Omental fat pad (tissue), 4 donors: ENCODE measurements around the gene SLC38A4. TPM values are rescaled to one million over a fixed set of nuclear protein-coding genes. Genes with fewer than 3 reads are reported as not detected.

Experiments used
- ATAC-seq: fragments of 150-250 bp; one replicate; pipeline ENCODE4 v1.9.1; 2016; ENCODE audit warnings: mild to moderate bottlenecking, moderate library complexity; ENCODE audit not compliant: low FRiP score
- DNase-seq: peaks from one replicate; pipeline ENCODE4 v3.0.0-alpha.2; 2019; ENCODE audit warnings: low spot score
- total RNA-seq, 4 donors: library from RNA; depleted of rRNA; stranded (reverse); fragments of >200 nt; gene quantifications; one replicate each; pipeline ENCODE4 v1.1.0, GENCODE V29; 2016
- TF ChIP-seq, protein P1 (sequence below), 3 donors: fragments of 450-650 bp; IDR thresholded peaks; one replicate each; pipeline ENCODE4 v1.5.1; 2016 to 2017; ENCODE audit warnings: antibody characterized with exemption in 3 of 3, mild to moderate bottlenecking in 3 of 3, moderate library complexity in 2 of 3

Gene SLC38A4
- total RNA-seq, 4 donors from 2014 or later = 0.31 to 0.46 TPM; not detected in 2

DNA sequence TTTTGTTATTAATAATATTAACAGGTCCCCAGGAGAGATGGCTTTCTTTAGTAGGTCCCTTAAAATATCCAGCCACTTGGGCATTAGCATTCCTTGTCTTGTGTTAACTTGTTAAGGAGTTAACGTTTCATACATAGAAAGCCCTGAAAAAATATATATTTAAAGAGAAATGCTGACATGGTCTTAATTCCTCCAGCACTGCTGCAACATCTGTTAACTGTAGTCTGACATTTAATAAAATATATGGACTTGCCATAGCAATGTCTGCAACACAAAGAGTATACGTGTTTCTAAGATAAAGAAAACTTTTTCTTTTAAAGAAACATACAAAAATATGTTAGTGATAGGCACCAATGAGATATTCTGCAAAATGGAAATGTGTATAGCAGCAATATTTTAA is 10.0 kb downstream of the SLC38A4 start:
- DNase-seq (no peak), ATAC-seq (no peak)
- TF ChIP-seq, protein P1, sequence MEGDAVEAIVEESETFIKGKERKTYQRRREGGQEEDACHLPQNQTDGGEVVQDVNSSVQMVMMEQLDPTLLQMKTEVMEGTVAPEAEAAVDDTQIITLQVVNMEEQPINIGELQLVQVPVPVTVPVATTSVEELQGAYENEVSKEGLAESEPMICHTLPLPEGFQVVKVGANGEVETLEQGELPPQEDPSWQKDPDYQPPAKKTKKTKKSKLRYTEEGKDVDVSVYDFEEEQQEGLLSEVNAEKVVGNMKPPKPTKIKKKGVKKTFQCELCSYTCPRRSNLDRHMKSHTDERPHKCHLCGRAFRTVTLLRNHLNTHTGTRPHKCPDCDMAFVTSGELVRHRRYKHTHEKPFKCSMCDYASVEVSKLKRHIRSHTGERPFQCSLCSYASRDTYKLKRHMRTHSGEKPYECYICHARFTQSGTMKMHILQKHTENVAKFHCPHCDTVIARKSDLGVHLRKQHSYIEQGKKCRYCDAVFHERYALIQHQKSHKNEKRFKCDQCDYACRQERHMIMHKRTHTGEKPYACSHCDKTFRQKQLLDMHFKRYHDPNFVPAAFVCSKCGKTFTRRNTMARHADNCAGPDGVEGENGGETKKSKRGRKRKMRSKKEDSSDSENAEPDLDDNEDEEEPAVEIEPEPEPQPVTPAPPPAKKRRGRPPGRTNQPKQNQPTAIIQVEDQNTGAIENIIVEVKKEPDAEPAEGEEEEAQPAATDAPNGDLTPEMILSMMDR (IDR thresholded peaks at IDR 0.05) = no peak

DNA sequence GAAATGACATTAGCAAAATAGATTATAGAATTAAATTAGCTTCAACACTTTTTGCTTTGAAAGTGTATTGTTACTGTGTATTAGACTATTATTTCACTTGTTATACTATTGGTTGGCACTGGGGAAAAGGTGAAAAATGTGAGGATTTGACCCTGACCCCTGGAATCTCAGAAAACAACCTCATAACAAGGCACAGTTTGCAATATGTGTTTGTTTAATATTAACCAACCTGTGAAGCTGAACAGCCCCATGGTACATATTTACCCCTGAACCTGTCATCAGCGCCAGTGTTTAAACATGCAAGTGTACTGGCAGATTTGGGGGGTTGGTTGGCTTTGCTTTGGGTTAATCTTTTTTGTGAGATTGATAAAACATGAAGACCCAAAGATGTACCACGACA is 11.7 kb downstream of the SLC38A4 start:
- TF ChIP-seq, protein P1 (IDR thresholded peaks at IDR 0.05) = no peak
- ATAC-seq = no peak
- DNase-seq = no peak

DNA sequence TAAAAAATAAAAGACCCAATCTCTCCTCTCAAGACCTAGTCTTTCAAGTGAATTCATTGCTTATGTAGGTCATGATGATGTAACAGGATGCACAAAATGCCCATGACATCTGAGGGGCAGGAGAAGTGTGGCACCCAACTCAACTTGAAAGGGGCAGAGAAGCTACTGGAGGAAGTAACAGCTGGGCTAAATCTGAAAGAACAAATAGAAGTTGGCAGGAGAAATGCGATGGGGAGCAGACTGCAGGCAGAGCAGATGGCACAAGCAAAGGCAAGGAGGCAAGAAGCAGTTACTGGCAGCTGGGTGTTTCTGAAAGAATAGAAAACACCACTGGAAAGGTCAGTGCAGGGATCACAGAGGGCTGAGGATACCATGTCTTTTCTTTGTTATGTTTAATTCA is 14.6 kb downstream of the SLC38A4 start:
- ATAC-seq = no peak
- no peak for DNase-seq
- TF ChIP-seq, protein P1 (IDR thresholded peaks at IDR 0.05) = no peak

DNA sequence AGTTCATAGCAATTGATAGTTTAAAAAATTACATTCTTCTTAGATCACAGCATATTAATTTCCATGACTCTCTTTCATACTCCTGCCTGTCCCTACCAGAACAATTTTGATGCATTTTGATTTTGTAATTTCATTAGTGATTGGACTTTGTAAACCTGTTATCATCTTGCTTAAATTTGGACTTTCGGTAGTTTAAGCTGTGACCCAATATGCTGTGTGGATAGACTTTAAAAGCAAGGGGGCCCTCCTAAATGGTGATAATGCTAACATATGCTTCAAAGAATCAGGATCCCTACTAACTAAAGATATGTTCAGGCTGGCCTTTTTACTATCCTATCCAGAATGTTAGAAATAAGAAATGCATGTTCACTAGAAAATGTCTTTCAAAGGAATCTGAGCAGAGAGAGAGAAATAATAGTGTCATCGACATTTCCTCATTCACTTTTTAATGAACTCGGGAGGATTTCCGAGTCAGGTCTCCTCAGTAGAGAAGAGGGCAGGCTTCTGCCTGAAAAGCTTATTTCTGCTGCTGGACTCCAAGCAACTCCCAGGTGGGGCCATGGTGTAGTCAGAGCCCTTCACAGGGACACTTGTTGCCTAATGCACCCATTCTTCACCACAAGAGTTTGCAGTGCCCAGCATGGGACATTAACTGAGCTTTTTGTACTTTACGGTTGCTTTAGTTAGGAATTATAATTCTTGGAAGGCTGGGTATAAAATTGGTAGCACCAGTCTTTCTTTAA is 16.7 kb downstream of the SLC38A4 start:
- TF ChIP-seq, protein P1 (IDR thresholded peaks at IDR 0.05) = no peak
- ATAC-seq = no peak
- no peak for DNase-seq

DNA sequence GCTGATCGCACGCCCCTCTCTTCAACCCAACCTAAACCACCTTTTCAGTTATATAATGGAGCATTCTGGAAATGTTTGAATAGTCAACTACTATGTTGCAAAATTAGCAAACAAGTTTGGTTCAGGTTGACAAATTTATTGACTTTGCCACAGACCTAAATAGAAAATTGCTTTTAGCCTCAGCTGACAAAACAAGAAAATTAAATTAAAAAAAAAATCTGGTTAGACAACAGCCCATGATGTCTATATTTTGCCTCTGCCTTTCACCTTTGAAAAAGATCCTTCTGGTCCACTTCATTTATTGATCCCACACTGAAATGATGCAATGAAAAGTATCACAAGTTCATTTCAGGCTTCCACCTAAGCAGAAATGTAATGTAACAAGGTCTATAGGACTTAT is 17.5 kb downstream of the SLC38A4 start:
- TF ChIP-seq, protein P1 (IDR thresholded peaks at IDR 0.05) = no peak
- ATAC-seq (no peak), DNase-seq (no peak)

DNA sequence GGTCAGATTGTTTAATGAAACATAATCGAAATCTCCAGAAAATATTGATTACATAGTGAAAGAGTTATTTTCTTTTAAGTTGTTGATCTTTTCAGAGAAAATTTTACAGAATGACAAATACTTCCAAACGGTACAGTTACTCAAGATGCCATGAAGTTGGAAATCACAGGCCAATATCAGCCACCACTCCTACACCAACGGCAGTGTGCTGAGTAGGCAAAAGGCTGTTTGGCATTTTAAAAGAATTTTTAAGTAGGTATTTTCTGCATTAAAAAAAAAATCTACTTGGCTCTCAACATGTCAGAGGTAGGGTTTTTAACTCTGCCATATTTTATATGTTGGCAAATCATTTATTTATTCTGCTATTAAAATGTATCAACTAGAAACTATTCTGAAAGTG is 21.7 kb downstream of the SLC38A4 start:
- DNase-seq = no peak
- ATAC-seq = no peak
- TF ChIP-seq, protein P1 (IDR thresholded peaks at IDR 0.05) = no peak

DNA sequence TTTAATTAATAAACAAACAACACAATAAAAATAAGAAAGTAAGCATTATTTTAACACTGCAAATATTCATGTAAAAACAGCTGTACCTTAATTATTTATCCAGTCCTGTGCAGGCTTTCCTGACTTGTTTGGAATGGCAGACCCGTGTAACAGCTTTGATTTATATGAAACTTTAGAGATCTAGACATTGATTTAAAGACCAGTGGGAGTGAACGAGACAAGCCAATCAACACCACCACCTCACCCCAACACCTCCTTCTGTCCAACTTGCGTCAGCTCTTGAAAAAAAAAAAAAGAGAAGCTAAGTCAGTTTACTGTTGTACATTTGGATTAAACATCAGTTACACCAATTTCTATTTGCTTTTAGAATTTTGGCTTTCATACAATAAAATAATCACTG is 22.3 kb downstream of the SLC38A4 start:
- no peak for ATAC-seq
- DNase-seq = no peak
- TF ChIP-seq, protein P1 (IDR thresholded peaks at IDR 0.05) = no peak
